GM12864 (cell line): Measurements from ENCODE around the gene STPG3.
A peak's percentile ranks its signal among the peaks of the same experiment; 100 is the strongest.

Experiments used
- DNase-seq: peaks from one replicate; pipeline ENCODE4 v3.0.0-alpha.2; 2011; ENCODE audit warnings: low read depth
- H3K4me3 ChIP-seq: 2 replicates; pipeline ENCODE4 v1.5.1; 2011; ENCODE audit warnings: mild to moderate bottlenecking, low read depth, low read length, control low read depth
- CTCF ChIP-seq: IDR thresholded peaks from 2 replicates; pipeline ENCODE4 v1.5.1; 2011; ENCODE audit warnings: low read depth, mild to moderate bottlenecking, moderate library complexity, low read length, control low read depth, inconsistent platforms; ENCODE audit errors: missing control alignments

The STPG3 gene

GRCh38 chr9:137227054-137227852, 23.8 kb upstream of the STPG3 start, which contains the start of gene RNF224:
TSS of gene RNF224 (plus strand) at chr9:137227502. CDS start at chr9:137228336, 834 bp downstream.
- no peak within 1 kb of the TSS for H3K4me3 ChIP-seq
- DNase-seq: no peak
- peak; percentile 91 for TF ChIP-seq CTCF

DNA sequence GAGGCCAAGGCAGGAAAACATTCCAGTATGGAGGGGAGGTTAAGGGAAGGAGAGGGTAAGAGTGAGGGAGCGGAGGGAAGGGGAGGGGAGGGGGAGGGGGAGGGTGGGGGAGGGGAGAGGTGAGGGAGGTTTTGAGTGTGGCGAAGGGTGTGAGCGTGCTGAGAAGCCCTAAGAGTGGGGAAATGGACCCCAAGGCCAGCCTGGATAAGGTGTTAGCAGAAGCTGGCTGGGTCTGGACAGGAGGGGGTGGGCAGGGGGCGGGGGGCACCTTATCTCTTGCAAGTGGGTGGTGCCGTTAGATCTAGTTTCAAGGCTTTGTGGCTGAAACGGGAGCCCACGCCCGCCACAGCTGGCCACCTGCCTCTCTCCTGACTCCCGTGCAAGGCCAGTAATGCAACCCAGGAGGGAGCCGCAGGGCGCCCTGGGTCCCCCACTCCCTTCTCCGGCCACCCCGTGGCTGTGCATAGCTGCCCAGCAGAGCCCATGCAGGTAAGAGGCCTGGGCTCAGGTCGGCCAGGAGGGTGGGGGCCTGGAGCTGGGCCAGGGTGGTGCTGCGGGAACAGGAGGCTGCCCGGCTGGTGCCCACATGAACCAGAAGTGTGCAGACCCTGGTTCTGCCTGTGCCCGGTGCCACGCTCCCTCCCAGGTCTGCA, 23.1 kb upstream of the STPG3 start:
- DNase-seq: no peak
- no peak overlapping the region for H3K4me3 ChIP-seq
- no peak for TF ChIP-seq CTCF

DNA sequence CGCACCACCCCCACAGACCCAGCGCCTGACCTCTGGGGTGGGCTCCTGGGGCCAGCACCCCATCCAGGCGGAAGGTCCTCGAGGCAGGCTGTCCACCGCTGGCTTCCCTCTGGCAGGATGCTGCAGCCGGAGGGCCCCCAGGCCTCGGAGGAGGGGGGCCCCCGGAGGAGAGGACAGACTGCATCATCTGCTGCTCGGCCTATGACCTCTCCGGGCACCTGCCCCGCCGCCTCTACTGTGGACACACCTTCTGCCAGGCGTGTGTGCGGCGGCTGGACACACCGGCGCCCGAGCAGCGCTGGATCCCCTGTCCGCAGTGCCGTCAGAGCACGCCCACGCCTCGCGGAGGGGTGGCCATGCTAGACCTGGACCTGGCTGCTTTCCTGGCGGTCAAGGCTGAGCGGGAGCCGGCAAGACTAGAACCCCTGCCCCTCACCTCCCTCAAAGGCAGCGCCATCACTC, 22.5 kb upstream of the STPG3 start:
- TF ChIP-seq CTCF: no peak
- no peak overlapping the region for H3K4me3 ChIP-seq
- no peak for DNase-seq

- DNase-seq: no peak
- TF ChIP-seq CTCF: no peak
- H3K4me3 ChIP-seq: no peak overlapping the region
Observed at GRCh38 chr9:137228968-137229896, 21.9 kb upstream of the STPG3 start.

- DNase-seq: no peak
- TF ChIP-seq CTCF: no peak
- no peak overlapping the region for H3K4me3 ChIP-seq
Observed at GRCh38 chr9:137229903-137230704, 21.0 kb upstream of the STPG3 start.
